Muscle layer of colon (tissue), 2 donors: Measurements from ENCODE around the gene ADAM17.
"Not testable (repeated sequence)": the region's sequence is repeated elsewhere in the genome, so short reads cannot be mapped to it uniquely, and the experiment has no call there.

Source experiments
- H3K27ac ChIP-seq: one replicate; pipeline ENCODE4 v1.7.0; 2013; ENCODE audit warnings: low read depth, mild to moderate bottlenecking, low read length, moderate library complexity
- H3K27me3 ChIP-seq, 2 donors: one replicate each; pipeline ENCODE4 v1.7.0; 2013; ENCODE audit warnings: low read length in 2 of 2, mild to moderate bottlenecking in 2 of 2; ENCODE audit not compliant: insufficient read depth in 2 of 2, control insufficient read depth in 1 of 2
- H3K36me3 ChIP-seq: one replicate; pipeline ENCODE4 v1.7.0; 2013; ENCODE audit warnings: mild to moderate bottlenecking, low read length; ENCODE audit not compliant: insufficient read depth
- H3K4me1 ChIP-seq: one replicate; pipeline ENCODE4 v1.7.0; 2013; ENCODE audit warnings: mild to moderate bottlenecking, low read length; ENCODE audit not compliant: insufficient read depth
- H3K4me3 ChIP-seq, 2 donors: one replicate each; pipeline ENCODE4 v1.7.0; 2013; ENCODE audit warnings: low read length in 2 of 2, low read depth in 1 of 2, mild to moderate bottlenecking in 1 of 2, moderate library complexity in 1 of 2
- H3K9ac ChIP-seq: one replicate; pipeline ENCODE4 v1.7.0; 2013; ENCODE audit warnings: low read length
- H3K9me3 ChIP-seq: one replicate; pipeline ENCODE4 v1.7.0; 2013; ENCODE audit warnings: mild to moderate bottlenecking, low read length
- donor health status: abdominal sarcoma.
- donor health status: Adenocarcinoma of cecum.

Gene ADAM17

GRCh38 chr2:9558948-9559381, 3.3 kb upstream of the ADAM17 start:
- Histone ChIP-seq H3K9me3 (no peaks in the 10 kb centered on the region), H3K27me3 (no peaks in the 10 kb centered on the region), H3K4me3 (no peak overlapping the region), H3K9ac (no peak overlapping the region), H3K4me1 (peaks cover 12% of the 10 kb centered on the region), H3K36me3 (no peaks in the 10 kb centered on the region), H3K27ac (no peak overlapping the region)

GRCh38 chr2:9556121-9556743, 602 bp upstream of the ADAM17 start:
- Histone ChIP-seq H3K4me1 (peaks cover 23% of the 10 kb centered on the region), H3K36me3 (no peaks in the 10 kb centered on the region), H3K4me3 (peak overlapping the region; percentile 61 to 99), H3K9me3 (no peaks in the 10 kb centered on the region), H3K9ac (peak overlapping the region; percentile 54), H3K27ac (peak overlapping the region; percentile 99), H3K27me3 (no peaks in the 10 kb centered on the region)

- Histone ChIP-seq H3K9ac (peak overlapping the region; percentile 95), H3K36me3 (no peaks in the 10 kb centered on the region), H3K27ac (peak overlapping the region; percentile 99), H3K4me3 (peak overlapping the region; percentile 95 to 99), H3K27me3 (no peaks in the 10 kb centered on the region), H3K4me1 (peaks cover 23% of the 10 kb centered on the region), H3K9me3 (no peaks in the 10 kb centered on the region)
Observed at GRCh38 chr2:9554921-9555296, 721 bp downstream of the ADAM17 start.

GRCh38 chr2:9552219-9553178, 3.1 kb downstream of the ADAM17 start:
- peaks cover 23% of the 10 kb centered on the region for H3K4me1 ChIP-seq
- no peaks in the 10 kb centered on the region for H3K27me3 ChIP-seq
- H3K4me3 ChIP-seq = no peak overlapping the region
- no peak overlapping the region for H3K9ac ChIP-seq
- H3K9me3 ChIP-seq = no peaks in the 10 kb centered on the region
- H3K36me3 ChIP-seq = no peaks in the 10 kb centered on the region
- no peak overlapping the region for H3K27ac ChIP-seq

GRCh38 chr2:9550859-9551391, 4.7 kb downstream of the ADAM17 start:
- H3K27ac ChIP-seq, H3K9ac ChIP-seq, H3K36me3 ChIP-seq, H3K4me3 ChIP-seq, H3K9me3 ChIP-seq, H3K27me3 ChIP-seq: not testable (repeated sequence)
- peaks cover 27% of the 10 kb centered on the region for H3K4me1 ChIP-seq

GRCh38 chr2:9549420-9549819, 6.2 kb downstream of the ADAM17 start:
- Histone ChIP-seq H3K9ac (no peak overlapping the region), H3K27me3 (no peaks in the 10 kb centered on the region), H3K36me3 (no peaks in the 10 kb centered on the region), H3K9me3 (no peaks in the 10 kb centered on the region), H3K4me1 (peaks cover 23% of the 10 kb centered on the region), H3K27ac (no peak overlapping the region), H3K4me3 (no peak overlapping the region)

GRCh38 chr2:9548506-9548905, 7.1 kb downstream of the ADAM17 start:
- Histone ChIP-seq H3K27ac (no peak overlapping the region), H3K9me3 (no peaks in the 10 kb centered on the region), H3K27me3 (no peaks in the 10 kb centered on the region), H3K36me3 (no peaks in the 10 kb centered on the region), H3K4me1 (peaks cover 20% of the 10 kb centered on the region), H3K4me3 (no peak overlapping the region), H3K9ac (no peak overlapping the region)

GRCh38 chr2:9547262-9547991, 8.2 kb downstream of the ADAM17 start:
- no peaks in the 10 kb centered on the region for H3K27me3 ChIP-seq
- no peaks in the 10 kb centered on the region for H3K9me3 ChIP-seq
- H3K4me3 ChIP-seq = no peak overlapping the region
- H3K4me1 ChIP-seq = peaks cover 14% of the 10 kb centered on the region
- H3K36me3 ChIP-seq = no peaks in the 10 kb centered on the region
- no peak overlapping the region for H3K9ac ChIP-seq
- H3K27ac ChIP-seq = no peak overlapping the region

- peaks cover 6% of the 10 kb centered on the region for H3K36me3 ChIP-seq
- no peaks in the 10 kb centered on the region for H3K9me3 ChIP-seq
- no peak overlapping the region for H3K27ac ChIP-seq
- peaks cover 9% of the 10 kb centered on the region for H3K4me1 ChIP-seq
- no peak overlapping the region for H3K4me3 ChIP-seq
- H3K9ac ChIP-seq = no peak overlapping the region
- H3K27me3 ChIP-seq = no peaks in the 10 kb centered on the region
Observed at GRCh38 chr2:9545502-9545901, 10.1 kb downstream of the ADAM17 start.

- Histone ChIP-seq H3K36me3 (peaks cover 6% of the 10 kb centered on the region), H3K4me3 (no peak overlapping the region), H3K27me3 (no peaks in the 10 kb centered on the region), H3K9me3 (no peaks in the 10 kb centered on the region), H3K9ac (no peak overlapping the region), H3K27ac (no peak overlapping the region), H3K4me1 (peaks cover 9% of the 10 kb centered on the region)
Observed at GRCh38 chr2:9543557-9543956, 12.1 kb downstream of the ADAM17 start.

GRCh38 chr2:9539531-9539930, 16.1 kb downstream of the ADAM17 start:
- Histone ChIP-seq H3K9ac (no peak overlapping the region), H3K4me3 (no peak overlapping the region), H3K9me3 (no peaks in the 10 kb centered on the region), H3K27ac (no peak overlapping the region), H3K4me1 (no peaks in the 10 kb centered on the region), H3K27me3 (no peaks in the 10 kb centered on the region), H3K36me3 (peaks cover 14% of the 10 kb centered on the region)
